Hematopoietic multipotent progenitor cell treated with erythropoietin and hydrocortisone succinate and interleukin-3 and kit ligand, for 17 days (in vitro differentiated cells): ENCODE results near the gene FOXP1.

Source experiments
- DNase-seq: peaks from one replicate; pipeline ENCODE4 v3.0.0-alpha.2; 2015; ENCODE audit warnings: low spot score

The FOXP1 gene

DNA sequence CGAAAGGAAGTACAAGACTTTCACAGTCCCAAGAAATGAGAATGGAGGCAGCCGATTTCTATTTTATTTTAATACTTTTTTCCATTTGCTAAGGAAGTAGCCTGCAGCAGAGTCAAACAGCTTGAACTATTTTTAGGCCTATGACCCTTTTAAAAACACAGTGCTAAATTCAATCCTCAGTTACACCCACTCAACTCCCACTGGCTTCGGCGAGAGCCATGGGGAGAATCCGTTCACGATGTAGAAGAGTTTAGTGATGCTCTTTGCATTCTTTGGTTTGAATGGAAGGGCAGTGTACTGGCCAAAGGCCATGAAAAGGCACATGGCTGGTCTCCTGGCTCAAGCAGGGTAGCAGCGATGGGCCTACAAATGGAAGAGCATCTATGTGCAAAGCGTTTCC lies 343.5 kb downstream of the FOXP1 start:
- DNase-seq, result no peak

DNA sequence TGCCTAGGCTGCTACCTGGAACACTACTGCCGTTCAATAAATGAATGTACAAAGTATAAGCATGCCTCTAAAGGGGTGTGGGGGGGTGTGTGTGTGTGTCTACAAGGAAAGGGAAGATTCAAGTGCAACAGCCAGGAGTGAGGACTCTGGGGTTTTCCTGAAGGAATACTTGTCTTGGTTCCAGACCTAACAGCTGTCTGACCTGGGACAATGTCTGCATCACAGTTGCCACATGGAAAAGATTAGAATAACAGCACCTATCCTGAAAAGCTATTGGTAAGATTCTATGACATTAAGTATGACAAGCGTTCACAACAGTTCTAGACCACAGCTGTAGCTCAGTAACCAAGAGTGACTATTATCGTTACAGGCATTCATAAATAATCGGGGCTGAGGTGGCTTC lies 345.2 kb downstream of the FOXP1 start:
- DNase-seq, result no peak

- no peak for DNase-seq
Measured at GRCh38 chr3:71237672-71238071, 345.9 kb downstream of the FOXP1 start.

DNA sequence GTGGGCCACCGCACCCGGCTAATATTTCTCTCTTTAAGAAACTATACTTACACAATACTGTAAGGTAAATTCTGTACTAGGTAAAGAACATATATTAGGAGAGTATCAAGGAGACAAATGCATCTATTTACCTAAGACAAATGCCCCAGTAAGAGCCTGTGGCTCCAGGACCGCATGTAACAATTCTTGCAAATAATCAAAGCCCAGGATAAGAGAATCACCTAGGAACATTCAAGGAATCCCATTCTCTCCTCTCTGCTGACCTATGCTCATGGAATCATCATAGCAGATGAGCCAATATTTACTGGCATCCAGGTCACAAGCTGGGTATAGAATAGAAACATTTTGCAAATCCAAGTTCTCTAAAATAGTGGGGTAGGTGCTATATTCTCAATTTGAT lies 347.7 kb downstream of the FOXP1 start:
- no peak for DNase-seq

DNA sequence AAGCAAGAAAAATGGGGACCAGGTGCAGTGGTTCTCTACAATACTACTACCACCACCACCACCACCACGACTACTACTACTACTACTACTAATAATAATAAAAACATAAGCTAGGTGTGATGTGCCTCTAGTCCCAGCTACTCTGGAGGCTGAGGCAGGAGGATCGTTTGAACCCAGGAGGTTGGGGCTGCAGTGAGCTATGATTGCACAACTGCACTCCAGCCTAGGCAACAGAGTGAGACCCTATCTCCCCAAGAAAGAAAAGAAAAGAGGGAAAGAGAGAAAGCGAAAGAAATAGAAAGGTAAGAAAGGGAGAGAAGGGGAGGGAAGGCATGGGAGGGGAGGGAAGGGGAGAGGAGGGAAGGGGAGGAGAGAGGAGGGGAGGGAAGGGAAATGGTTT lies 350.6 kb downstream of the FOXP1 start:
- DNase-seq, result no peak

DNA sequence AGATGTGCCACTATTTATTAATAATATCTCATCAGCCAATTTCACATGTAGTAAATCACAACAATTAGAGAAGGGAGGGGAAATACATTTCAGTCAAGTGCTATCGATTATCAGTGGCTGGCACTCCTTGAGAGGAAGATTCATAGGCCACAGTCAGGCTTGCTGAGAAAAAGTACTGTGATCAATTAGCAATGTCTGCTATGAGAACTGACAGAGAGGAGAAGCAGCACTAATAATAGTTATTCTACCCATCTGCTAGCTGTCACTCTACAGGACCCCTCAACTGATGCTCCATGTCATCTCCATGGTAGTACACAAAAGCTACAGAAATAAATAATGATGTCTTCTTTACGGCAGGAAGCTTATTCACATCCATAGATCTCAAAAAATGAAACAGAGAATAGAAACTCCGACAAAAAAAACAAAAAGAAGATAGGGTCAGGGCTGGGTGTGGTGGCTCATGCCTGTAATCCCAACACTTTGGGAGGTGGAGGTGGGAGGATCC lies 351.3 kb downstream of the FOXP1 start:
- no peak for DNase-seq

- DNase-seq, result no peak
Measured at GRCh38 chr3:71231680-71232079, 351.8 kb downstream of the FOXP1 start.

DNA sequence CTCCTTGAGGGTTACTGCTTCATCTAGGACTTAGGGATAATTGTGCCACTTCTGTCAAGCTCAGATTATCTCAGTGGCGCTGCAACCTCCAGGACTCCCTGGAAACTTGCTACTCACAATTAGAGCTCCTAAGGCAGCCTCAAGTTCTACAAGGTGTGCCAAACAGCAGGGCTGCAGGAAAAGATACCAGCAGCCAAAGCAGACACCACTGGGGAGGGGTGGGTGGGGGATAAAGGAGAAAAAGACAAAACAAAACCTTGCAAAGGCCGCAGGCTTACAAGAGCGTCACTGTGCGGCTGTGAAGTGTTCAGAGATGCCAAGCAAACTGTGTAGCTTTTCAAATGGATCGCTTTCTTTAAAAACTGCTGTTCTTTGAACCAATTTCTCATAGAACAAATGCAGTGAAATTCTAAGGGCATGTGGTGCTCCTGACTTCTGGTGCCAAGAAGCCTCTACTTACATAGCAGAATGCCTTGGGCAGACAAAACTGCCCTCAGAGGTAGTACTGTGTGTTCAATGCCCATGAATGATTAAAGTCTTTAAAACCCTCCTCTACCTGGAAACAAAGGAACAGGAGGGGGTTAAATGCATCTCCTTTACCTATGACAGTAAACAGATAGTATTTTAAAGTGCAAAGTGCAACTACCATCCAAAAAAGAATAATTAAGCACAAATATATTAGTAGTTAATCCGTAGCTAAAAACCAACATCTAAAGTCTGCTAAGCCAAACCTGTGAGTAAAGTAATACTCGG lies 353.4 kb downstream of the FOXP1 start:
- no peak for DNase-seq

GRCh38 chr3:71228156-71228866 lies 355.2 kb downstream of the FOXP1 start:
- no peak for DNase-seq

GRCh38 chr3:71227270-71227661 lies 356.3 kb downstream of the FOXP1 start:
- DNase-seq, result no peak

GRCh38 chr3:71226565-71227269 lies 356.8 kb downstream of the FOXP1 start:
- no peak for DNase-seq

- no peak for DNase-seq
Measured at GRCh38 chr3:71225951-71226564, 357.5 kb downstream of the FOXP1 start.

DNA sequence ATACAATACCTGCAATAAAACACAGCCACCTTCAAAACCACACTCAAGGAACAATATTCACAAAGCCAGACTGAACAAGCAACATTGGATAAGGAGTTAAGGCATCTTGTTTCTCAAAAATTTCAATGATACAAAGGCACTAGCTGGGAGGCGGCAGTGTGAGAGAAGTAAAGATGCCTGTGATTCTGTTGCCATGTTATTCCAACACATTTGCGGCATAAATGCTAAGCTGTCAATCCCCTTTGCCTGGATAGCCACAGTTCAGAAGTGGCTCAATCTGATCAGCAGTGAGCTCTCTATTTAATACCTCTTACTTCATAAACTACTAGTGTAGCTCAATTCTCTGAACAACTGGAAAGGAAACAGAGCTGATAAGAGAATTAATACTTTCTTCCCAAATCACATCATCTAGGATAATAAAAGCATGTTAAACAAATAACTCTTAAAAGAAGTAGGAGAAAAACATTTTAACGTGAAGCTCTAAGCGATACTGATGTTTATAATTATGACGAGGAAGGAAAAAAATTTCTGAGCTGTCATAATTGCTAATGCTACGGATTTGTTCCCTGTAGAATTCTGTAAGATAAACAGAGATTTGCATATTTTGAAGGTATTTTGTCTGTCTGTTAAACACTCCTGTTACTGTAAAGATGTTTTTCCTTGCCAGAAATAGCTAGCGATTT lies 358.4 kb downstream of the FOXP1 start:
- DNase-seq, result no peak

DNA sequence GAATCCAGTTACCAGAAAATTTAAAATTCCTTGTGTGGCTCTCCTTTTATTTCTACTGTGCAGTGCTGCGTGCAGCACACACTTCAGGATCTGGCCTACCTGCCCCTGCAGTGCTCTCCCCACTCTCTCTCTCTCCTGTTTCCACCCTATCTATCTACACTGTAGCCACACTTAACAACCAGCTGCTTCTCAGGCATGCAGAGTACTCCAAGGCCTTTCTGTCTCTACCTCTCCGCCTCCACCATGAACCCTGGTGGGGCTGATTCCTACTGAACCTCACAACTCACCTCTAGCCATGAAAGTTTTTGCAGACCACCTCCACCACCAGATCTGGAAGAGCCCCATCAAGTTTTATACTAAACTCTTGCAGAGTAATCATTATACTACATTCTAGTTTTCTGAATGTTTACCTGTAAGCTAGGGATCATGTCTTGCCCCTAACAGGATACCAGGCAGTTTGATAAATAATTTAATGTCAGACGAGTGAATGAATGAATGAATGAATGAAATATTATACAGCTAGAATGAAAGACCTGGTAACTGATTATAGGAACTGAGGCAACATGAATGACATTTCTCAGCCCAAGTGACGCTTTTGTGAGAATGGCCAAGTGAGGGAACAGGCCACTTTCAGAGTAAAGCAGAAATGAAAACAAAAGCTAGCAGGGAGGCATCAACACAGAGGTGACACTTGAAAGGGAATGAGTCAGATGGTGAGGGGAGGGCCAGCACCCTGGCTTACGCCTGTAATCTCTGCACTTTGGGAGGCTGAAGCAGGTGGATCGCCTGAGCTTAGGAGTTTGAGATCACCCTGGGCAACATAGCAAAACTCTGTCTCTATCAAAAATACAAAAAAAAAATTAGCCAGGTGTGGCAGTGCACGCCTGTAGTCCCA lies 363.5 kb downstream of the FOXP1 start:
- no peak for DNase-seq

GRCh38 chr3:71218508-71218907 lies 365.0 kb downstream of the FOXP1 start:
- DNase-seq, result peak; percentile 38

DNA sequence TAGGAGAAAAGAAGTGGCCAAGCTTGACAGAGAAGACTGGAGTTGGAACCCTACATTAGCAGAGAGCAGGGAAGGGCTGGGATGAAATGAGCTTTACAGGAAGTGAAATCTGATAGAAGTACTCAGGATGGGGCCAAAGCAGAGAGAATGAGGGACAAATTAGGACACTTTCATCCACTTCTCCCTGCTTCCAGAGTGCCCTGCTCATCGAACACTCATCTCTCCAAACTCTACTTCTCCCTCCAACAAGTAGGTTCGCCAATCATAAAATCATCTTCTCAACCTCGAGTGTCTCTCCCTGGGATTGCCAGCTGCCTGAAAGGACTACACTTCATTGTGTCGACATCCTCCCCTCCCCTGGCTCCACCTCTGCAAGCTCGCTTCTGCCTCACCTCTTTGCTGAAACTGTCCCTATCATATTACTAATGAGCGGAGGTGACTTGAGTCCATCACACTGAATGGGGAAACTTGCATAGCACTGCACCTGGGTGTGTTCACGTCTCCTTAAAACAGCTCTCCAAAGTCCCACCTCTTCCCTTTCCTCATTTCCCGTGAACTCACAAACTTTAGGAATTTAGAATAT lies 365.8 kb downstream of the FOXP1 start:
- DNase-seq, result no peak

GRCh38 chr3:71215351-71215750 lies 368.2 kb downstream of the FOXP1 start:
- DNase-seq, result no peak

DNA sequence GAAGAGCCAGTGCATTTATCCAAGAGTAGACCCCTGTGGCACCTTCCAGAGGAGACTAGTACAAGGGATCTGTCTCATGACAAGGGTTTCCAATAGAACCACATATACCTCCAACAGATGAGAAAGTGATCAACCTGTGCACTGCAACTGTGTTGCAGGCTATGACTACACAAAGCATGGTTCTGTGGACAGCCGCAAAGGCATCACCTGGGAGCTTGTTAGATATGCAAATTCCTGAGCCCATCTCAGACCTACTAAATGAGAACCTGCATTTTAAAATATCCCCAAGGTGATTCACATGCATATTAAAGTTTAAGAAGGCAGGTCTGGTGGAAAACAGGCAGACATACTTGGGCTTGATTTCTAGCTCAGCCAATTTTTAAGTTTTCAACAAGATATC lies 368.7 kb downstream of the FOXP1 start:
- DNase-seq, result no peak

GRCh38 chr3:71214016-71214415 lies 369.5 kb downstream of the FOXP1 start:
- DNase-seq, result no peak

DNA sequence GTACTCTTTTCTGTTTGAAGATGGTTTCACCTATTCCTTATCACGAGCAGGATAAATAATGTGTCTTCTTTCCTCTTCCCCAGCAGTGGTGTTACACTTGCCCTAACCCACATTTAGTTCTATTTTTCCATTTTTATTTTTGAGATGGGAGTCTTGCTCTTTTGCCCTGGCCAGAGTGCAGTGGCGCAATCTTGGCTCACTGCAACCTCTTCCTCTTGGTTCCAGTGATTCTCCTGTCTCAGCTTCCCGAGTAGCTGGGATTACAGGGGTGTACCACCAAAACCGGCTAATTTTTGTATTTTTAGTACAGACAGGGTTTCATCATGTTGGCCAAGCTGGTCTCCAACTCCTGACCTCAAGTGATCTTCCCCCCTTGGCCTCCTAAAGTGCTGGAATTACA lies 372.4 kb downstream of the FOXP1 start:
- no peak for DNase-seq
